Vagina (tissue), 2 donors: ENCODE measurements around the gene BPTF.
"Not testable (repeated sequence)": the region's sequence is repeated elsewhere in the genome, so short reads cannot be mapped to it uniquely, and the experiment has no call there.

ENCODE experiments used
- CTCF ChIP-seq, 3 experiments: fragments of 450-650 bp in 2 of 3; fragments of 200-600 bp in 1 of 3; sonication (generic) in 1 of 3; IDR thresholded peaks; one replicate each; pipeline ENCODE4 v1.5.1; 2017 to 2019; ENCODE audit warnings: antibody characterized with exemption in 3 of 3, mild to moderate bottlenecking in 2 of 3, moderate library complexity in 2 of 3
- POLR2A ChIP-seq, 2 donors: fragments of 450-650 bp; IDR thresholded peaks; one replicate each; pipeline ENCODE4 v1.6.1; 2017; ENCODE audit warnings: antibody characterized with exemption in 2 of 2, mild to moderate bottlenecking in 2 of 2, moderate library complexity in 2 of 2
- POLR2AphosphoS5 ChIP-seq, 2 donors: sonication (generic); formaldehyde crosslinking; IDR thresholded peaks; one replicate each; pipeline ENCODE4 v1.9.0; 2017; ENCODE audit warnings: antibody characterized with exemption in 2 of 2, mild to moderate bottlenecking in 2 of 2, low read depth in 1 of 2; ENCODE audit not compliant: insufficient read depth in 1 of 2

GRCh38 chr17:67960276-67960675 is 135.0 kb downstream of the BPTF start:
- not testable (repeated sequence) for TF ChIP-seq CTCF (IDR thresholded peaks at IDR 0.05); POLR2A (IDR thresholded peaks at IDR 0.05); POLR2AphosphoS5 (IDR thresholded peaks at IDR 0.05; ENCODE audit: insufficient read depth in 1 of 2, low read depth in 1 of 2)
